Osteoblast (primary cell): ENCODE measurements around the gene FBLIM1. TPM values are rescaled to one million over a fixed set of nuclear protein-coding genes. Genes with fewer than 3 reads are reported as not detected.

Source experiments
- DNase-seq: peaks from one replicate; pipeline ENCODE4 v3.0.0; 2011; ENCODE audit warnings: low spot score, mixed read lengths; ENCODE audit not compliant: insufficient read length; ENCODE audit errors: missing footprints
- H2AFZ ChIP-seq: 2 replicates; pipeline ENCODE4 v1.6.0; 2011; ENCODE audit warnings: mild to moderate bottlenecking, low read length
- H3K27ac ChIP-seq: 2 replicates; pipeline ENCODE4 v1.5.1; 2011; ENCODE audit warnings: mild to moderate bottlenecking, low read depth, low read length, moderate library complexity
- H3K27me3 ChIP-seq: 2 replicates; pipeline ENCODE4 v1.6.0; 2012; ENCODE audit warnings: mild to moderate bottlenecking, control low read depth, inconsistent platforms, low read length, moderate library complexity; ENCODE audit not compliant: insufficient read depth
- H3K36me3 ChIP-seq: 2 replicates; pipeline ENCODE4 v1.5.1; 2011; ENCODE audit warnings: mild to moderate bottlenecking, low read length, control low read depth, moderate library complexity; ENCODE audit not compliant: insufficient read depth
- H3K4me1 ChIP-seq: 2 replicates; pipeline ENCODE4 v1.5.1; 2011; ENCODE audit warnings: mild to moderate bottlenecking, low read length, control low read depth, moderate library complexity; ENCODE audit not compliant: insufficient read depth
- H3K4me2 ChIP-seq: 2 replicates; pipeline ENCODE4 v1.6.0; 2011; ENCODE audit warnings: mild to moderate bottlenecking, low read length; ENCODE audit not compliant: insufficient read depth
- H3K4me3 ChIP-seq: fragments of 200-600 bp; sonication (generic); 3 replicates; pipeline ENCODE4 v1.5.1; 2012; ENCODE audit warnings: mild to moderate bottlenecking, low read length, inconsistent platforms; ENCODE audit not compliant: insufficient read depth
- H3K79me2 ChIP-seq: 2 replicates; pipeline ENCODE4 v1.6.0; 2012; ENCODE audit warnings: mild to moderate bottlenecking, low read length, control low read depth, inconsistent platforms; ENCODE audit not compliant: insufficient read depth
- H3K9me3 ChIP-seq: 2 replicates; pipeline ENCODE4 v1.5.1; 2011; ENCODE audit warnings: low read depth, low read length, control low read depth
- H4K20me1 ChIP-seq: 2 replicates; pipeline ENCODE4 v1.6.0; 2012; ENCODE audit warnings: mild to moderate bottlenecking, low read length, control low read depth; ENCODE audit not compliant: insufficient read depth
- CTCF ChIP-seq: IDR thresholded peaks from 2 replicates; pipeline ENCODE4 v1.5.1; 2011; ENCODE audit warnings: mild to moderate bottlenecking, low read depth, low read length, moderate library complexity; ENCODE audit errors: extremely low read depth
- total RNA-seq: library from RNA; depleted of rRNA; stranded (reverse); fragments of >200 nt; gene quantifications from 2 replicates; pipeline ENCODE4 v1.2.3, GENCODE V29; 2012

The FBLIM1 gene
- total RNA-seq, 1 donor, result 121 TPM

- Histone ChIP-seq H3K36me3 (peaks cover 69% of the 10 kb centered on the region), H3K79me2 (peaks cover 19% of the 10 kb centered on the region), H3K27me3 (no peaks in the 10 kb centered on the region), H3K4me1 (peaks cover 11% of the 10 kb centered on the region), H3K9me3 (no peaks in the 10 kb centered on the region), H3K4me3 (no peak overlapping the region), H3K27ac (no peak overlapping the region), H2AFZ (no peak overlapping the region), H3K4me2 (no peak overlapping the region), H4K20me1 (peaks cover 22% of the 10 kb centered on the region)
- no peak for DNase-seq
- no peak for TF ChIP-seq CTCF
These were observed 9.3 kb downstream of the FBLIM1 start for GRCh38 chr1:15767941-15768340.

- Histone ChIP-seq H3K27me3 (no peaks in the 10 kb centered on the region), H3K4me1 (peaks cover 11% of the 10 kb centered on the region), H3K79me2 (peaks cover 19% of the 10 kb centered on the region), H3K27ac (no peak overlapping the region), H2AFZ (no peak overlapping the region), H3K9me3 (no peaks in the 10 kb centered on the region), H3K4me2 (no peak overlapping the region), H3K4me3 (no peak overlapping the region), H3K36me3 (peaks cover 73% of the 10 kb centered on the region), H4K20me1 (peaks cover 22% of the 10 kb centered on the region)
- no peak for TF ChIP-seq CTCF
- DNase-seq, result peak; percentile 54
These were observed 9.8 kb downstream of the FBLIM1 start for GRCh38 chr1:15768388-15768787.

GRCh38 chr1:15770313-15770962, 11.8 kb downstream of the FBLIM1 start:
- Histone ChIP-seq H2AFZ (no peak overlapping the region), H4K20me1 (peaks cover 13% of the 10 kb centered on the region), H3K27me3 (no peaks in the 10 kb centered on the region), H3K79me2 (peaks cover 6% of the 10 kb centered on the region), H3K4me3 (no peak overlapping the region), H3K36me3 (peaks cover 74% of the 10 kb centered on the region), H3K4me1 (peaks cover 8% of the 10 kb centered on the region), H3K9me3 (no peaks in the 10 kb centered on the region), H3K27ac (no peak overlapping the region), H3K4me2 (no peak overlapping the region)
- no peak for TF ChIP-seq CTCF
- DNase-seq, result peak; percentile 70

- Histone ChIP-seq H3K4me1 (no peaks in the 10 kb centered on the region), H3K27me3 (no peaks in the 10 kb centered on the region), H3K36me3 (peaks cover 77% of the 10 kb centered on the region), H4K20me1 (peaks cover 11% of the 10 kb centered on the region), H3K4me3 (no peak overlapping the region), H2AFZ (no peak overlapping the region), H3K27ac (no peak overlapping the region), H3K4me2 (no peak overlapping the region), H3K79me2 (peaks cover 4% of the 10 kb centered on the region), H3K9me3 (no peaks in the 10 kb centered on the region)
- peak; percentile 34 for DNase-seq
- no peak for TF ChIP-seq CTCF
These were observed 13.4 kb downstream of the FBLIM1 start for GRCh38 chr1:15771836-15772515.
